Smooth muscle cell (in vitro differentiated cells): ENCODE data around the gene SPIRE1. TPM values are rescaled to one million over a fixed set of nuclear protein-coding genes. Genes with fewer than 3 reads are reported as not detected.

ENCODE experiments used
- DNase-seq: peaks from one replicate; lab custom pipeline; 2025; ENCODE audit not compliant: unreplicated experiment; lab: John Stamatoyannopoulos, UW
- H2AFZ ChIP-seq: fragments of 200-600 bp; sonication (generic); 2 replicates; pipeline ENCODE4 v1.6.0; 2016; ENCODE audit warnings: antibody characterized with exemption, low read depth, mild to moderate bottlenecking
- H3F3A ChIP-seq: fragments of 200-600 bp; sonication (generic); 2 replicates; pipeline ENCODE4 v1.6.0; 2017; ENCODE audit warnings: antibody characterized with exemption, low read depth
- H3K27ac ChIP-seq: fragments of 200-600 bp; sonication (generic); 2 replicates; pipeline ENCODE4 v1.5.1; 2016; ENCODE audit warnings: low read depth, mild to moderate bottlenecking
- H3K27me3 ChIP-seq: fragments of 200-600 bp; sonication (generic); 2 replicates; pipeline ENCODE4 v1.6.1; 2016; ENCODE audit warnings: low read depth, mild to moderate bottlenecking
- H3K36me3 ChIP-seq: fragments of 200-600 bp; sonication (generic); 2 replicates; pipeline ENCODE4 v1.5.1; 2016; ENCODE audit warnings: low read depth
- H3K4me1 ChIP-seq: fragments of 200-600 bp; sonication (generic); 2 replicates; pipeline ENCODE4 v1.5.1; 2016; ENCODE audit warnings: low read depth
- H3K4me2 ChIP-seq: fragments of 200-600 bp; sonication (generic); 2 replicates; pipeline ENCODE4 v1.6.0; 2016; ENCODE audit warnings: mild to moderate bottlenecking
- H3K4me3 ChIP-seq: fragments of 200-600 bp; sonication (generic); 2 replicates; pipeline ENCODE4 v1.5.1; 2016; ENCODE audit warnings: mild to moderate bottlenecking
- H3K79me2 ChIP-seq: fragments of 200-600 bp; sonication (generic); 2 replicates; pipeline ENCODE4 v1.6.0; 2016; ENCODE audit warnings: low read depth, mild to moderate bottlenecking
- H3K9ac ChIP-seq: fragments of 200-600 bp; sonication (generic); 2 replicates; pipeline ENCODE4 v1.6.0; 2016; ENCODE audit warnings: low read depth
- H3K9me3 ChIP-seq: fragments of 200-600 bp; sonication (generic); replicated peaks from 2 replicates; pipeline ENCODE4 v1.5.1; 2016; ENCODE audit warnings: low read depth
- H4K20me1 ChIP-seq: fragments of 200-600 bp; sonication (generic); 2 replicates; pipeline ENCODE4 v1.6.0; 2016; ENCODE audit warnings: low read depth
- CTCF ChIP-seq: fragments of 200-600 bp; sonication (generic); IDR thresholded peaks from 2 replicates; pipeline ENCODE4 v1.5.1; 2017; ENCODE audit warnings: borderline replicate concordance, mild to moderate bottlenecking, antibody characterized with exemption; ENCODE audit not compliant: insufficient read depth, poor library complexity, severe bottlenecking
- WGBS: methylation state at CpG from one replicate; pipeline ENCODE4 v1.1.7; 2016; ENCODE audit warnings: low lambda C conversion rate; 5-methylcytosine and 5-hydroxymethylcytosine counted together
- polyA plus RNA-seq: library from polyadenylated mRNA; unstranded; fragments of >200 nt; fragmentation: Nextera tagmentation; extraction: Ambion mirVana; gene quantifications from 2 replicates; pipeline ENCODE4 v1.2.1, GENCODE V29; 2016
- total RNA-seq: library from RNA; depleted of rRNA; stranded (reverse); fragments of >200 nt; gene quantifications from 2 replicates; pipeline ENCODE4 v1.2.3, GENCODE V29; 2014

The SPIRE1 gene
- total and polyA plus RNA-seq, 2 experiments from 2014 or later = 12.6 to 18.1 TPM

- peaks cover 8% of the 10 kb centered on the region for H3K4me1 ChIP-seq
- no peaks in the 10 kb centered on the region for H3K36me3 ChIP-seq
- H4K20me1 ChIP-seq = peaks cover 64% of the 10 kb centered on the region
- peaks cover 65% of the 10 kb centered on the region for H3K79me2 ChIP-seq
- no peak for TF ChIP-seq CTCF
- no peaks in the 10 kb centered on the region for H3K27me3 ChIP-seq
- no peak overlapping the region for H3K27ac ChIP-seq
- peaks cover 16% of the 10 kb centered on the region for H3F3A ChIP-seq
- DNase-seq = no peak
- no peak overlapping the region for H2AFZ ChIP-seq
- 89% methylated on average over 1 of the region's 1 CpG for WGBS
- no peak overlapping the region for H3K4me2 ChIP-seq
- no peak overlapping the region for H3K9ac ChIP-seq
- no peak overlapping the region for H3K4me3 ChIP-seq
- H3K9me3 ChIP-seq = no peaks in the 10 kb centered on the region
Measured at GRCh38 chr18:12654971-12655370, 2.9 kb downstream of the SPIRE1 start.

GRCh38 chr18:12652861-12653401 is 5.0 kb downstream of the SPIRE1 start:
- 15% methylated on average over 3 of the region's 3 CpGs for WGBS
- H3K36me3 ChIP-seq = no peaks in the 10 kb centered on the region
- H3K9me3 ChIP-seq = no peaks in the 10 kb centered on the region
- no peak overlapping the region for H2AFZ ChIP-seq
- H3K4me3 ChIP-seq = no peak overlapping the region
- no peak for DNase-seq
- H3K27ac ChIP-seq = peak overlapping the region; percentile 60
- no peaks in the 10 kb centered on the region for H3K27me3 ChIP-seq
- no peak overlapping the region for H3K9ac ChIP-seq
- H3K4me2 ChIP-seq = peak overlapping the region; percentile 22
- H4K20me1 ChIP-seq = peaks cover 79% of the 10 kb centered on the region
- H3K4me1 ChIP-seq = peaks cover 8% of the 10 kb centered on the region
- peaks cover 13% of the 10 kb centered on the region for H3F3A ChIP-seq
- H3K79me2 ChIP-seq = peaks cover 86% of the 10 kb centered on the region
- TF ChIP-seq CTCF = no peak

GRCh38 chr18:12651651-12652050 is 6.3 kb downstream of the SPIRE1 start:
- Histone ChIP-seq H3K9me3 (no peaks in the 10 kb centered on the region), H3K4me3 (no peak overlapping the region), H3F3A (peaks cover 10% of the 10 kb centered on the region), H3K79me2 (peaks cover 98% of the 10 kb centered on the region), H3K27ac (no peak overlapping the region), H3K36me3 (no peaks in the 10 kb centered on the region), H3K27me3 (no peaks in the 10 kb centered on the region), H3K4me1 (peaks cover 8% of the 10 kb centered on the region), H4K20me1 (peaks cover 89% of the 10 kb centered on the region), H3K4me2 (no peak overlapping the region), H3K9ac (no peak overlapping the region), H2AFZ (no peak overlapping the region)
- DNase-seq = no peak
- WGBS = 79% methylated on average over 4 of the region's 4 CpGs
- no peak for TF ChIP-seq CTCF

GRCh38 chr18:12647773-12648172 is 10.1 kb downstream of the SPIRE1 start:
- Histone ChIP-seq H4K20me1 (peaks cover 72% of the 10 kb centered on the region), H3K4me3 (no peak overlapping the region), H3K27ac (no peak overlapping the region), H3K27me3 (no peaks in the 10 kb centered on the region), H3K36me3 (no peaks in the 10 kb centered on the region), H3K9ac (no peak overlapping the region), H3K4me1 (peaks cover 8% of the 10 kb centered on the region), H2AFZ (no peak overlapping the region), H3K79me2 (peaks cover 99% of the 10 kb centered on the region), H3F3A (no peaks in the 10 kb centered on the region), H3K4me2 (no peak overlapping the region), H3K9me3 (no peaks in the 10 kb centered on the region)
- no peak for TF ChIP-seq CTCF
- DNase-seq = no peak
- WGBS = 88% methylated on average over 3 of the region's 3 CpGs
